GM12878 (cell line): Measurements from ENCODE around the gene CKAP2. TPM values are rescaled to one million over a fixed set of nuclear protein-coding genes. Genes with fewer than 3 reads are reported as not detected.

Experiments used
- BCL11A ChIP-seq: IDR thresholded peaks from 2 replicates; pipeline ENCODE4 v1.6.1; 2011; ENCODE audit warnings: low read depth, low read length
- BRCA1 ChIP-seq: IDR thresholded peaks from 2 replicates; pipeline ENCODE4 v1.6.1; 2011; ENCODE audit warnings: low read depth, low read length, improper control_type of control experiment
- CHD4 ChIP-seq: fragments of 200-600 bp; sonication (generic); IDR thresholded peaks from 2 replicates; pipeline ENCODE4 v1.6.1; 2016; ENCODE audit warnings: mild to moderate bottlenecking
- IRF4 ChIP-seq: IDR thresholded peaks from 2 replicates; pipeline ENCODE4 v1.6.1; 2011; ENCODE audit warnings: low read depth, low read length
- MEF2A ChIP-seq: IDR thresholded peaks from 2 replicates; pipeline ENCODE4 v1.6.1; 2011; ENCODE audit warnings: low read depth, mild to moderate bottlenecking, low read length, moderate library complexity; ENCODE audit not compliant: insufficient read depth
- PKNOX1 ChIP-seq: fragments of 450-650 bp; IDR thresholded peaks from 2 replicates; pipeline ENCODE4 v1.6.1; 2016; ENCODE audit warnings: mild to moderate bottlenecking
- RB1 ChIP-seq: fragments of 450-650 bp; formaldehyde crosslinking; IDR thresholded peaks from 2 replicates; pipeline ENCODE4 v1.6.1; 2017; ENCODE audit warnings: mild to moderate bottlenecking, borderline replicate concordance
- SIN3A ChIP-seq: IDR thresholded peaks from 2 replicates; pipeline ENCODE4 v1.6.1; 2012; ENCODE audit warnings: low read depth, low read length, improper control_type of control experiment
- SP1 ChIP-seq: IDR thresholded peaks from one replicate; pipeline ENCODE4 v1.6.1; 2011; ENCODE audit warnings: low read depth, low read length
- ZBTB11 ChIP-seq: fragments of 450-650 bp; formaldehyde crosslinking; IDR thresholded peaks from 2 replicates; pipeline ENCODE4 v1.5.0; 2022; ENCODE audit warnings: mild to moderate bottlenecking, missing genetic modification characterization
- polyA plus RNA-seq, 11 experiments: library from polyadenylated mRNA; depleted of rRNA in 4 of 11; unstranded in 6 of 11; stranded (reverse) in 5 of 11; fragments of >200 nt; fragmentation: Nextera tagmentation in 4 of 11; fragmentation: Illumina TruSeq in 1 of 11; extraction: Ambion mirVana in 4 of 11; extraction: Trizol in 1 of 11; gene quantifications; 1 replicate in 1 of 11; 2 replicates in 10 of 11; pipeline versions ENCODE4 v1.2.1 to v1.2.3, GENCODE V29; 2011 to 2016; ENCODE audit warnings: inconsistent platforms in 2 of 11, missing spikeins in 2 of 11, low read depth in 1 of 11
- total RNA-seq, 4 experiments: library from RNA; depleted of rRNA in 3 of 4; stranded (reverse); fragments of >200 nt in 3 of 4; fragmentation: Illumina TruSeq in 1 of 4; extraction: Trizol in 1 of 4; gene quantifications; 2 replicates each; pipeline versions ENCODE4 v1.2.1 to v1.2.3, GENCODE V29; 2013 to 2021
- TF ChIP-seq, protein P1 (sequence below): fragments of 450-650 bp; IDR thresholded peaks from 2 replicates; pipeline ENCODE4 v1.6.1; 2017; ENCODE audit warnings: antibody characterized with exemption, mild to moderate bottlenecking, moderate library complexity
- TF ChIP-seq, protein P2 (sequence below), 3 experiments: IDR thresholded peaks in 2 of 3; conservative IDR thresholded peaks in 1 of 3; 2 replicates each; pipeline ENCODE4 v1.5.1; 2011; ENCODE audit warnings: low read depth in 3 of 3, low read length in 3 of 3, mild to moderate bottlenecking in 3 of 3, control low read depth in 2 of 3, moderate library complexity in 2 of 3, inconsistent platforms in 1 of 3, mixed read lengths in 1 of 3; ENCODE audit not compliant: control insufficient read depth in 2 of 3, insufficient read depth in 1 of 3; ENCODE audit errors: extremely low read depth in 1 of 3

Gene CKAP2
- total and polyA plus RNA-seq, 10 of the 15 experiments (the other 5 are each of a cell fraction or from before 2014, with no cell fraction given), result 20.9 to 62.3 (median 37.5) TPM

- no peak for TF ChIP-seq ZBTB11 (CRISPR knock-in tag)
- peak; percentile 62; the same call in 1 of the 2 replicates for TF ChIP-seq SIN3A
- peak; percentile 85 for TF ChIP-seq SP1
- TF ChIP-seq, protein P1, sequence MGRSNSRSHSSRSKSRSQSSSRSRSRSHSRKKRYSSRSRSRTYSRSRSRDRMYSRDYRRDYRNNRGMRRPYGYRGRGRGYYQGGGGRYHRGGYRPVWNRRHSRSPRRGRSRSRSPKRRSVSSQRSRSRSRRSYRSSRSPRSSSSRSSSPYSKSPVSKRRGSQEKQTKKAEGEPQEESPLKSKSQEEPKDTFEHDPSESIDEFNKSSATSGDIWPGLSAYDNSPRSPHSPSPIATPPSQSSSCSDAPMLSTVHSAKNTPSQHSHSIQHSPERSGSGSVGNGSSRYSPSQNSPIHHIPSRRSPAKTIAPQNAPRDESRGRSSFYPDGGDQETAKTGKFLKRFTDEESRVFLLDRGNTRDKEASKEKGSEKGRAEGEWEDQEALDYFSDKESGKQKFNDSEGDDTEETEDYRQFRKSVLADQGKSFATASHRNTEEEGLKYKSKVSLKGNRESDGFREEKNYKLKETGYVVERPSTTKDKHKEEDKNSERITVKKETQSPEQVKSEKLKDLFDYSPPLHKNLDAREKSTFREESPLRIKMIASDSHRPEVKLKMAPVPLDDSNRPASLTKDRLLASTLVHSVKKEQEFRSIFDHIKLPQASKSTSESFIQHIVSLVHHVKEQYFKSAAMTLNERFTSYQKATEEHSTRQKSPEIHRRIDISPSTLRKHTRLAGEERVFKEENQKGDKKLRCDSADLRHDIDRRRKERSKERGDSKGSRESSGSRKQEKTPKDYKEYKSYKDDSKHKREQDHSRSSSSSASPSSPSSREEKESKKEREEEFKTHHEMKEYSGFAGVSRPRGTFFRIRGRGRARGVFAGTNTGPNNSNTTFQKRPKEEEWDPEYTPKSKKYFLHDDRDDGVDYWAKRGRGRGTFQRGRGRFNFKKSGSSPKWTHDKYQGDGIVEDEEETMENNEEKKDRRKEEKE, result no peak
- no peak for TF ChIP-seq BRCA1
- TF ChIP-seq BCL11A, result 0 out of 2 replicates have a peak, but pooled peaks have one; percentile 43
- peak; percentile 83 for TF ChIP-seq MEF2A
- peak; percentile 89 for TF ChIP-seq PKNOX1
- TF ChIP-seq, protein P2, sequence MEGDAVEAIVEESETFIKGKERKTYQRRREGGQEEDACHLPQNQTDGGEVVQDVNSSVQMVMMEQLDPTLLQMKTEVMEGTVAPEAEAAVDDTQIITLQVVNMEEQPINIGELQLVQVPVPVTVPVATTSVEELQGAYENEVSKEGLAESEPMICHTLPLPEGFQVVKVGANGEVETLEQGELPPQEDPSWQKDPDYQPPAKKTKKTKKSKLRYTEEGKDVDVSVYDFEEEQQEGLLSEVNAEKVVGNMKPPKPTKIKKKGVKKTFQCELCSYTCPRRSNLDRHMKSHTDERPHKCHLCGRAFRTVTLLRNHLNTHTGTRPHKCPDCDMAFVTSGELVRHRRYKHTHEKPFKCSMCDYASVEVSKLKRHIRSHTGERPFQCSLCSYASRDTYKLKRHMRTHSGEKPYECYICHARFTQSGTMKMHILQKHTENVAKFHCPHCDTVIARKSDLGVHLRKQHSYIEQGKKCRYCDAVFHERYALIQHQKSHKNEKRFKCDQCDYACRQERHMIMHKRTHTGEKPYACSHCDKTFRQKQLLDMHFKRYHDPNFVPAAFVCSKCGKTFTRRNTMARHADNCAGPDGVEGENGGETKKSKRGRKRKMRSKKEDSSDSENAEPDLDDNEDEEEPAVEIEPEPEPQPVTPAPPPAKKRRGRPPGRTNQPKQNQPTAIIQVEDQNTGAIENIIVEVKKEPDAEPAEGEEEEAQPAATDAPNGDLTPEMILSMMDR (IDR thresholded peaks at IDR 0.05 in 2 of 3, conservative IDR thresholded peaks at IDR 0.05 in 1 of 3; ENCODE audit: control insufficient read depth in 2 of 3, extremely low read depth in 1 of 3, insufficient read depth in 1 of 3, low read depth in 3 of 3, low read length in 3 of 3), result no peak
- TF ChIP-seq RB1, result no peak
- 0 out of 2 replicates have a peak, but pooled peaks have one; percentile 32 for TF ChIP-seq IRF4
- TF ChIP-seq CHD4, result no peak
- TF ChIP-seq, all 136 proteins: peak for 30
Observed at GRCh38 chr13:52454459-52454819, 839 bp upstream of the CKAP2 start (continued).
